Progenitor cell of endocrine pancreas (in vitro differentiated cells): ENCODE results near the gene HSPA8. TPM values are rescaled to one million over a fixed set of nuclear protein-coding genes. Genes with fewer than 3 reads are reported as not detected.

Source experiments
- DNase-seq: peaks from one replicate; pipeline ENCODE4 v3.0.0; 2021; ENCODE audit warnings: low spot score; ENCODE audit not compliant: unreplicated experiment
- H3K27ac Mint-ChIP-seq: 2 replicates; pipeline ENCODE4 v1.8.0; 2021; ENCODE audit warnings: mild to moderate bottlenecking, moderate library complexity, mixed read lengths
- H3K27me3 Mint-ChIP-seq: 2 replicates; pipeline ENCODE4 v1.8.0; 2021; ENCODE audit warnings: mixed read lengths
- H3K36me3 Mint-ChIP-seq: 2 replicates; pipeline ENCODE4 v1.8.0; 2022; ENCODE audit warnings: mixed read lengths; ENCODE audit not compliant: insufficient read depth
- H3K4me1 Mint-ChIP-seq: 2 replicates; pipeline ENCODE4 v1.8.0; 2021; ENCODE audit warnings: low read depth, mixed read lengths
- H3K4me3 Mint-ChIP-seq: 2 replicates; pipeline ENCODE4 v1.8.0; 2021; ENCODE audit warnings: low read depth, mild to moderate bottlenecking, moderate library complexity, mixed read lengths
- H3K9me3 Mint-ChIP-seq: 2 replicates; pipeline ENCODE4 v1.8.0; 2021; ENCODE audit warnings: low read depth, mixed read lengths
- CTCF ChIP-seq: fragments of 200-600 bp; sonication (generic); IDR thresholded peaks from one replicate; pipeline ENCODE4 v1.5.0; 2021; ENCODE audit warnings: antibody characterized with exemption, mild to moderate bottlenecking; ENCODE audit not compliant: unreplicated experiment
- total RNA-seq: library from RNA; stranded (reverse); gene quantifications from 2 replicates; pipeline ENCODE4 v1.2.1, GENCODE V29; 2021

The HSPA8 gene
- total RNA-seq, 1 donor from 2014 or later: 1,140 TPM

GRCh38 chr11:123069908-123070821 lies 8.2 kb upstream of the HSPA8 start:
- no peak overlapping the region for H3K4me3 Mint-ChIP-seq
- DNase-seq: no peak
- no peaks in the 10 kb centered on the region for H3K27me3 Mint-ChIP-seq
- H3K4me1 Mint-ChIP-seq: no peaks in the 10 kb centered on the region
- no peaks in the 10 kb centered on the region for H3K9me3 Mint-ChIP-seq
- TF ChIP-seq CTCF: no peak
- H3K36me3 Mint-ChIP-seq: peaks cover 7% of the 10 kb centered on the region
- H3K27ac Mint-ChIP-seq: no peak overlapping the region

GRCh38 chr11:123065621-123066020 lies 3.7 kb upstream of the HSPA8 start:
- H3K4me1 Mint-ChIP-seq: peaks cover 15% of the 10 kb centered on the region
- H3K4me3 Mint-ChIP-seq: no peak overlapping the region
- peaks cover 12% of the 10 kb centered on the region for H3K36me3 Mint-ChIP-seq
- H3K27ac Mint-ChIP-seq: no peak overlapping the region
- no peak for DNase-seq
- no peaks in the 10 kb centered on the region for H3K9me3 Mint-ChIP-seq
- no peaks in the 10 kb centered on the region for H3K27me3 Mint-ChIP-seq
- no peak for TF ChIP-seq CTCF

DNA sequence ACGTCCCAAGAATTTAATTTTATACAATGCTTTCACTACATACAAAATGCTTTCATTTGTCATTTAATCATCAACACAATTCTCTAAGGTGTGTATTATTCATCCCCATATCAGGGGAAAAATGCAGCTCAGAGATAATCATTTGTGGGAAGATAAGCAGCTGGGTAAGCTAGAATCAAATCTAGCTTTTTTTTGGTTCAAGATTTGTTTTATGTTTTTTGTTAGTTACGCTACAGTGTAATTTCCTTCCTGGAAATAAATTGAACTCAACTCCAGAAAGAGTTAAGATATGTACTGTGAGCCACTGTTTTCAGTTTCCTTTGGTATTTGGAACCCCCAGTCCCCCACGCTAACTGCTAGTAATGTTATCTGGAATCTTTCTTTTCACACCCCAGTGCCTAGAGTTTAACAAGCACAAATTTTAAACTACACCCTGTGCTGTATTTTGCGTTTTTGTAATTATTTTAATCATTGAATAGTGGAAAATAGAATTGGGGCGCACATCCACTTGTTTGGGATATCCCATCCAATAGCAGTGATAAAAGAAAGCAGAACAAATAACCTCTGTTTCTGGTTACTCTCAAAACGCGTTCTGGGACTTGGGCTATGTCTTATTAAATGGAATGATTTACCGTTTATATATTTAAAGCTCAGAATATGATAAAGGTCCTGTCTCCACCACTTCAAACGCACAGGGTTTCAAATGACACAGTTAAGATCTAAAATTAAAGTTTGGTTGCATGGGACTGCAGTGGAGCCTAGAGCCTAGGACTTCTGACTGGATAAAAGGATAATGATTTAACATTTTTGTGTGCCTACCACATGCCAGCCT lies 2.1 kb upstream of the HSPA8 start:
- no peak for TF ChIP-seq CTCF
- Mint-ChIP-seq H3K27ac (peak overlapping the region; percentile 99), H3K4me1 (peaks cover 30% of the 10 kb centered on the region)

GRCh38 chr11:123062892-123063825 lies 1.2 kb upstream of the HSPA8 start:
- Mint-ChIP-seq H3K4me3 (peak overlapping the region; percentile 97), H3K36me3 (peaks cover 33% of the 10 kb centered on the region), H3K4me1 (peaks cover 39% of the 10 kb centered on the region), H3K27me3 (no peaks in the 10 kb centered on the region), H3K27ac (peak overlapping the region; percentile 99), H3K9me3 (no peaks in the 10 kb centered on the region)
- TF ChIP-seq CTCF: no peak
- DNase-seq: no peak

More for the DNA sequence above, 2.1 kb upstream of the HSPA8 start:
- no peak for DNase-seq
- H3K9me3 Mint-ChIP-seq: no peaks in the 10 kb centered on the region
- H3K36me3 Mint-ChIP-seq: peaks cover 27% of the 10 kb centered on the region
- H3K4me3 Mint-ChIP-seq: peak overlapping the region; percentile 97
- H3K27me3 Mint-ChIP-seq: no peaks in the 10 kb centered on the region
